Loucy (cell line): Measurements from ENCODE around the gene BCAT1.

ENCODE experiments used
- CTCF ChIP-seq: fragments of 200-600 bp; sonication (generic); conservative IDR thresholded peaks from 2 replicates; pipeline ENCODE4 v1.5.1; 2014; ENCODE audit warnings: mild to moderate bottlenecking, antibody characterized with exemption, low read length
- EZH2phosphoT487 ChIP-seq: fragments of 200-600 bp; IDR thresholded peaks from 2 replicates; pipeline ENCODE4 v1.6.1; 2018; ENCODE audit warnings: antibody characterized with exemption, mild to moderate bottlenecking, moderate library complexity, borderline replicate concordance

DNA sequence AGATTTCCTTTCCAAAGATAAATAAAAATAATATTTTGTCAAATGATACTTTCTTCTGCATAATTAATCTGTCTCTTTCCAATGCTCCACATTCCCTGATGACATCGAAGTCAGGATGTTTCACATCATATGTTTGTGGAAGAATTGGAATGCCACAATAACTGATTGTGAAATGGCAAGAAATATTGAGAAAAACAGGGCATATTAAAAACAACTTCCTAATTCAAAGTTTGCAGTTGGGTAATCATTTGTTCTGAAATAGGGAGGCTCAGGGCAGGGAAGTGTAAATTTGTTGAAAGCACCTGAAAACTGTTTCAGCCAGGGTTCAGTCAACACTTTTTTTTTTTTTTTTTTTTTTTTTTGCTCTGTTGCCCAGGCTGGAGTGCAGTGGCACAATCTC, 50.7 kb downstream of the BCAT1 start:
- TF ChIP-seq CTCF (no peak), EZH2phosphoT487 (no peak)
